NCI-H146 (cell line): Measurements from ENCODE around the gene ADSS1.

Experiments used
- DNase-seq: peaks from one replicate; lab custom pipeline; 2025; lab: John Stamatoyannopoulos, UW

The ADSS1 gene

DNA sequence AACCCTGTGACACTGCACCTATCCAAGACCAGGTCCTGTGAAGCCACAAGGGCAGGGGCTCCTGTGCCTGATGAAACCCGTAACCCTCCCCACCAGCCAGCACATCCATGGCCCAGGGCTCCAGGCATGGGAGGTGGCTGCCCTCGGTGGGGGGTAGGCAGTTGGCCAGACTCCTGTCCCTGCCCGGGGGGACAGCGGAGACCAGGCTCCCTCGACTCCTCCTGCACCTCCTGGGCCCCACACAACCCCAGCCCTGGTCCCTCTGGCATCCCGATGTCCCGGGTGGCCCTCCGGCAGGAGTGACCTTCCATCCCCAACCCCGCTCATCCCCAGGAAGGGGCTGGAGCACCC is 60.2 kb downstream of the ADSS1 start:
- DNase-seq, result no peak

- DNase-seq, result no peak
Observed at GRCh38 chr14:104784846-104785707, 61.0 kb downstream of the ADSS1 start.

DNA sequence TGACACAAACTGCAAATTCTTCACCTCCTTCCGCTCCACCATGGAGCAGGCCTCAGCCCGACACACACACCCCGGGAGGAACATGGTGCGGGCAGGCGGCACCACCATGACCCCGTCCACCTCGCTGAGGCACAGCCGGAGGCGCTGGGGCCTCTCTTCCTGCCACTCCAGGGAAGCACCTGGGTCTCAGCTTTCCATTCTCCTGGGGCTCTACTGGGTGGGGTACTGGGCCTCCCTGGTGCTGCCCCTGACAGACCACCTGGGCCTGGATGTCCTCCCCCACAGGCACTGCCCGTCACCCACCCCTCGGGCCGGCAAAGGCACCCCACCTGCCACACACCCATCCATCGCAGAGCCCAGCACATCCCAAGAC is 61.7 kb downstream of the ADSS1 start:
- no peak for DNase-seq

GRCh38 chr14:104786091-104786586 is 62.1 kb downstream of the ADSS1 start:
- DNase-seq, result no peak

GRCh38 chr14:104786726-104787675 is 63.0 kb downstream of the ADSS1 start:
- no peak for DNase-seq

DNA sequence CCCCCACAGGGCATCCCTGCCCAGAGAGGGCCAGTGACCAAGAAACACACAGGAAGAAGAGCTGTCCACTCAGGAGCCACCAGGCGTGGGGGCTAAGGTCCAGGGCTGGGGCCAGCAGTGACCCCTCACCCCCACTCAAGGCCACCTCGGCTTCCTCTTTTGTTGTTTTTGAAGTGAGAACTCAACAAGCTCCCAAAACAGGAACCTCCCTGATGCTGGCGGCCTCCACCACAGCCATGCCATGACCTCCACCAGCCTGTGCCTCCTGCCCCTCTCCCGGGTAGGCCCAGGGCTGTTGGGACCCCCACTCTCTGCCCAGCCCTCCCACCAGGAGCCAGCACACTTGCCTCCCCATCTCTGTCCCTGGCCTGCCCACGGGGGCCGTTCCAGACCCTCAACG is 63.7 kb downstream of the ADSS1 start:
- DNase-seq, result no peak

DNA sequence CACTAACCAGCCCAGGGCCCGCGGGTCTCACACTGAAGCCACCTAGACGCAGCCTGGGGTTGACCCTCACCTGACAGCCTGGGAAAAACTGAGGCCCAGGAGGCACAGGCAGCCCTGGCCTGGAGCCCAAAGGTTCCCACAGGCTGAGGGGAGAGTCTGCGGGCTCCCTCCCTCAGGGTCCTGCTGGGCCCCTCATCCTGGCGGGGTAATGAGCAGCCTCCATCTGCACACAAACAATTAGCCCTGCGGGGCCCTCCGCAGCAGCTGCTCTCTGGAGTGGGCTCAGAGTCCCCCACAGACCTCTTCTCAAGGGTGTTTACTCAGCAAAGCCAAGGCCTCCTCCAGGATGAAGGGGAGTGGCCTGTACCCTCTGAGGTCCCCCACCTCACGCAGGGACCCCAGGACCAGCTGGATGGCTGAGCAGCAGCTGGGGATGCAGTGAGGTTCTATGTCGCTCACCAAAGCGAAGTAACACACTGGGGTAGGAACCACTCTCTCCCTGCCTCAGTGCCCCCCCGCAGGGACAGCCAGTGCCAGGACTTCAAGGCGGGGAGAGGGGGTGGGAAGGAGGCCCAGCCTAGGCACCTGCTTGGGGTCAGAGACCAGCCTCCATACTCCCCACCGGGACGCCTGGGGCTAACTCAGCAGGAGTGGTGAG is 64.3 kb downstream of the ADSS1 start:
- peak; percentile 94 for DNase-seq

- no peak for DNase-seq
Observed at GRCh38 chr14:104788873-104789663, 65.0 kb downstream of the ADSS1 start.

- no peak for DNase-seq
Observed at GRCh38 chr14:104789752-104790743, 66.0 kb downstream of the ADSS1 start.

DNA sequence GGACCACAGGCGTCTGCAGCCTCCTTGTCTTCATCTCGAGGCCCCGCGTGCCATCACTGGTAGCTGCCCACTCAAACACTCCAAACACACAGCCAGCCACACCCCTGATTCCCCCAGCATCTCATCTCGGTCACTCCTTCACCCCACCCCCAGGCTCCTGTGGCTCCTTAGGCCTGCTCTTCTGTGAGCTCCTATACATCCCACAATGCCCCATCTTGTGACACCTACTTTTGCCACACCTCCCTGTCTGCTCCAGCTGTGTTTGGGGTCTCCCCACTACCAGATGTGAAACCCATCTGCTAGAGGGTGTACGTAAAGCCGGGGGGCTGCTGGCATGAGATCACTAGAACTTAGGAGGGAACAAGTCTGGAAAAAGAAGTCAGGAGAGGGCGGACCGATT is 67.4 kb downstream of the ADSS1 start:
- DNase-seq, result no peak

DNA sequence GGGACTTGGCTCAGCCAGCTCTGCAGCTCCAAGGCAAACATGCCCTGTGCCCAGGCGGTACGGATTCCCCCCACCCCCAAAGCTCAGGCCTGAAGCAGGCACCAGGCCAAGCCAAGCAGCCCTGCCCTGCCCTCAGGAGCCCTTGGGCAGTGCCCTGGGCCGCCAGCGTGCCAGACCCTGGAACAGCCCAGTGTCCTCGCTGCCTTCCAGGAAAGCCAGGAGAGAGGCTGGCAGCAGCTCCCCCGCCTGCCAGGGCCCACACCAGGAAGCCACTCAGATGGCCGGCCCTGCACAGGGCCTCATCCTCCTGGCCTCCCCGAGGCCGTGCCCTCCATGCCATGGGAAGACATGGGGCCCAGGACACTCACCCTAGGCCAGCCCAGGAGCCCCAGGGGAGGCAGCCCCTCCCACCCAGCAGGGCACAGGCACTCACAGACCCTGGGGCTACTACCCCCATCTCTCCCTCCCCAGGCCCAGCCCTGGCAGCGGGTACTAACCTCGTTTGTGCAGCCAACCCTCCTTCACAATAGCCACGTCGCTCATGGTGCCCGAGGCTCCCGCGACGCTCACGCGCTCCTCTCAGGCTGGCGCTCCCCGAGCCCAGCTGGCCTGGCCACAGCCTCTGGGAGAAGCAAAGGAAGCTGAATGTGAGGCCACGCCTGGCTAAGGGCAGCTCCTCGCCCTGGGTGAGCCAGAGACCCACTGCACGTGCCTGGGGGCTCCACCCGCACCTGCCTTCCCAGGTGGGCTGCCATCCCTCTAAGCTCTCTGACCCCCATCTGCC is 68.3 kb downstream of the ADSS1 start:
- no peak for DNase-seq

DNA sequence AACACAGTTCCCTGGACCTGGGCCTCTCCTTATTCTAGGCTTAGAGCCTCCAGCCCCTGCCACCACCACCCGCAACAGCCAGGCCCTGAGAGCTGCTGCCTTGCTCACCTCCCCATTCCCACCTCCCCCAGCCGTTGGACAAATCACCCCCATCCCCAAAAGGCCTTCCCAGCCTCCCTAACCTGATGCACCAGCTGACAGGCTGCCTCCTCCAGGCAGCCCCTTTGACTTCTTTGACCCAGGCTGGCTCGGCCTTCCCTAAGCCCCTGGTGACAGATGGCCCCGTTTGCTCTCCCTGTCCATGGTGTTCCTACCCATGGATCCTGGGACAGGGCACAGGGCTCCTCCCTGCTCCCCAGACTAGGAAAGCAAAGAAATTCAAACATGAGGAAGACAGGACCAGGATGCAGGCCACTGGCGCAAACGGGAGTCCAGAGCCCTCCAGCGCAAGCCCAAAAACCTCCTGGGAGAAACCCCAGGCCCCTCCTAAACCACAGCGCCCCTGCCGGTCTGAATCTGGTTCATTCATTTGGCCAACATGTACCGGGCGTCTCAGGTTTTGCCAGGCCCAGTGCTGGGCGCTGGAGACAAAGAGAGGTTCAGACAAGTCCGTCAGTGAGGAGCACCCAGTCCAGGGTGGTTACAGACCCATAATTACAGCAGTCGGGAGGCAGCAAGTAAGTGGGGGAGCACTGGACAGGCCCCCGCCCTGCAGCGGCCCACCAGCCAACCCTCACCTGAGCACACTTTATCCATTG is 69.1 kb downstream of the ADSS1 start:
- DNase-seq, result no peak

- no peak for DNase-seq
Observed at GRCh38 chr14:104793703-104793959, 69.6 kb downstream of the ADSS1 start.

GRCh38 chr14:104794099-104794498 is 70.1 kb downstream of the ADSS1 start:
- DNase-seq, result no peak

DNA sequence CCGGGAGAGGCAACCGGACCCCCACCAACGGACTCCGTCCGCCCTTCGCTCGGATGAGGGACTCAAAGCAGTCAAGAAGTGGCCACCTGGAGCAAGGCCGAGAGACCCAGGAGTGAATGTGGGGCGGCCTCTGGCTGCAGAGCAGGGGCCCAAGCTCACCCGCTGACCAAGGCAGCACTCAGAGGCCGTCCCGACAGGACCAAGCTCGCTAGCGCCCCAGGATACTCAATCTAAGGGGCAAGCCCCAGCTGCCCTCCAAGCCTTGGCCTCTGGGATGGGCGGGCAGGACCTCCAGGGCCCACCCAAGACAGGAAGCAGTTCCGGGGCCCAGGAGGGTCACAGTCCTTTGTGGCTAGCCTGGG is 70.6 kb downstream of the ADSS1 start:
- DNase-seq, result peak; percentile 49

DNA sequence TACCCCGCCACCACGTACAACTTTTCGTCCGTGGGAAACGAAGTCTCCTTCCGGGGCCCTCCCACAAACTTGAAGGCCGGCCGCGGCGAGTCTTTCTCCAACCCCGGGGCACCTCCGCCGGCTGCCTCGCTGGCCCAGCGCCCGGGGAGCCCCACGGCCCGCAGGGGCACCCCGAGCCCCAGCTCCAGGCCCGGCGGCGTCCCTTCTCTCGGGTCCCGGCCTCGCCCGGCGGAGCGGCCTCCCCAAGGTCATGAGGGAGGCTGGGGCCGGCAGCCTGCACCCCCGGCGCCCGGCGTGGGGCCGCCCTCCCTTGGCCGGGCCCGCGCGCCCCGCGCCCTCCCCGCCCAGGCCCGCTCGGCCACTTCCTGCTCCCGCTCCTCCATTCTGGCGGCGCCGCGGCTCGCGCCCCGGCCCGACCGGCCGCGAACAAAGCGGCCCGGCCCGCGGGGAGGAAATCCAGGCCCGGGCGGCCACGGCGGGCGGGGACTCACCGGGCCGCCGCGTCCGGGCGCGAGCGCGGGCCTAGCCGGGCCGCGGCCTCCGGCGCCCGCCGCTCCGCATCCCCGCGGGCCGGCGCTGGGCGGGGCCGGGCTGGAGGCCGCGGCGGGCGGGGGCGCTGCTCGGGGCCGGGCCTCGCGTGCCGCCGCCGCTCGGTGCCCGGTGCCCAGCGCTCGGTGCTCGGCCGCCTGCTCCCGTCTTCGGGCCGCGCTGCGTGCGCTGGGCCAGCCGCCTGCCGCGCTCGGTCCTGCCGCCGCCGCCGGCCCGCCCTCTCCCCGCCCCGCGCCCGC is 71.2 kb downstream of the ADSS1 start, which contains the start of gene AKT1:
AKT1 (minus strand) TSS at position 756 of the 788 bp plus-strand sequence. CDS start 3,105 bp downstream, outside the sequence.
- DNase-seq, result peak; percentile 43

GRCh38 chr14:104795781-104796686 is 72.0 kb downstream of the ADSS1 start:
- DNase-seq, result peak; percentile 73
